ENCODE measurements around the gene DNAJB1. TPM values are rescaled to one million over a fixed set of nuclear protein-coding genes. Genes with fewer than 3 reads are reported as not detected.

DNAJB1 gene
- total and polyA plus RNA-seq, 2 of the 13 experiments (the other 11 are each of a cell fraction or from before 2014, with no cell fraction given), result 87.5 to 97.3 TPM

- peak; percentile 4; the same call in 1 of the 2 replicates for TF ChIP-seq DPF2 (CRISPR knock-in tag; IDR thresholded peaks at IDR 0.05; ENCODE audit: borderline replicate concordance, low read depth)
Measured at GRCh38 chr19:14519245-14519859, 1.2 kb upstream of the DNAJB1 start (continued).

GRCh38 chr19:14517446-14517839 lies 754 bp downstream of the DNAJB1 start:
- no peak for TF ChIP-seq THAP8 (CRISPR knock-in tag; IDR thresholded peaks at IDR 0.05; ENCODE audit: borderline replicate concordance)
- 0 out of 2 replicates have a peak, but pooled peaks have one; percentile 34 for TF ChIP-seq TGIF2 (CRISPR knock-in tag; IDR thresholded peaks at IDR 0.05)
- peak; percentile 99 for TF ChIP-seq AGO1 (IDR thresholded peaks at IDR 0.05; ENCODE audit: low read depth, low read length, poor library complexity, severe bottlenecking)
- no peak for TF ChIP-seq ADNP (CRISPR knock-in tag; IDR thresholded peaks at IDR 0.05)
- TF ChIP-seq THAP9 (CRISPR knock-in tag; IDR thresholded peaks at IDR 0.05; ENCODE audit: borderline replicate concordance), result 0 out of 2 replicates have a peak, but pooled peaks have one; percentile 4
- TF ChIP-seq KIAA2018 (CRISPR knock-in tag; IDR thresholded peaks at IDR 0.05; ENCODE audit: borderline replicate concordance), result 0 out of 2 replicates have a peak, but pooled peaks have one; percentile 8
- TF ChIP-seq HOXD1 (CRISPR knock-in tag; IDR thresholded peaks at IDR 0.05), result 0 out of 2 replicates have a peak, but pooled peaks have one; percentile 4
- TF ChIP-seq ZNF879 (CRISPR knock-in tag; IDR thresholded peaks at IDR 0.05), result peak; percentile 70; the same call in 1 of the 2 replicates
- H3K27me3 ChIP-seq (ENCODE audit: control insufficient read depth in 1 of 2, insufficient read depth in 2 of 2, low read length in 2 of 2), result no peaks in the 10 kb centered on the region; a peak in 1 of 5 replicates
- in situ Hi-C loops (cut with HindIII; ENCODE audit: extremely low pct_ligation_motif_present, low pct_unique_long_range_greater_than_20kb) (no loop called here), intact Hi-C loops (cut with micrococcal nuclease; ENCODE audit: unreplicated experiment) (no loop called here)
- no peaks in the 10 kb centered on the region for H3K9me3 ChIP-seq (ENCODE audit: low read length)
- BruUV-seq (replicated peaks), result no TSS peak
- POLR2A ChIA-PET, result interaction anchor here (1.1 to 5.8 kb wide), 12 partner anchors 8 to 172 kb away, joined by 3 to 123 read pairs (median 14); partner anchors contain the start of genes GIPC1, NDUFB7, PKN1 and TECR
- 3% methylated on average over 8 of the region's 32 CpGs for WGBS (ENCODE audit: low lambda C conversion rate)
- ATAC-seq (no peak), DNase-seq (ENCODE audit: low spot score) (no peak), FAIRE-seq (no peak)
- peak overlapping the region; percentile 98 for H3K9ac ChIP-seq (ENCODE audit: insufficient read depth, low read depth, low read length)
- H3K27ac ChIP-seq (ENCODE audit: extremely low read length, insufficient read depth, low read length), result peak overlapping the region; percentile 91
- H3K36me3 ChIP-seq (replicated peaks in 1 of 2; ENCODE audit: control insufficient read depth in 1 of 2, insufficient read depth in 2 of 2, low read length in 2 of 2), result peaks cover 9 to 26% of the 10 kb centered on the region in 2 experiments
- H4K20me1 ChIP-seq (ENCODE audit: insufficient read depth, low read length), result peaks cover 35% of the 10 kb centered on the region
- H2AFZ ChIP-seq (ENCODE audit: low read length), result no peak overlapping the region
- CTCF ChIA-PET (ENCODE audit: low intra/inter-chr PET ratio, low total read pairs), result no interaction called here
- peak overlapping the region; percentile 91 to 98 (median 92) for H3K4me3 ChIP-seq (replicated peaks in 1 of 3; ENCODE audit: insufficient read depth in 1 of 3, low read depth in 2 of 3, low read length in 3 of 3)
- peak overlapping the region; percentile 96 for H3K4me2 ChIP-seq (ENCODE audit: low read depth, low read length)
- peaks cover 39% of the 10 kb centered on the region for H3K79me2 ChIP-seq (ENCODE audit: insufficient read depth, low read length)
- H3K4me1 ChIP-seq (ENCODE audit: insufficient read depth, low read length), result peaks cover 79% of the 10 kb centered on the region
